Caco-2 (cell line): ENCODE data around the gene PDGFRA. TPM values are rescaled to one million over a fixed set of nuclear protein-coding genes. Genes with fewer than 3 reads are reported as not detected.
A peak's percentile ranks its signal among the peaks of the same experiment; 100 is the strongest.

Experiments
- BruUV-seq: library from RNA; stranded (reverse); fragments of 400-500 nt; replicated peaks from 2 replicates; lab custom pipeline; 2021; lab: Mats Ljungman, UMichigan
- CTCF ChIA-PET: fragments of 300-600 bp; sonication (Branson Sonifier 250); formaldehyde crosslinking; loops from one replicate; lab custom pipeline; 2022; ENCODE audit warnings: antibody characterized with exemption; lab: Charles Lee
- POLR2A ChIA-PET: fragments of 300-600 bp; sonication (Branson Sonifier 250); formaldehyde crosslinking; loops from one replicate; lab custom pipeline; 2022; ENCODE audit warnings: antibody characterized with exemption; lab: Charles Lee
- DNase-seq, 2 experiments: peaks; one replicate each; pipeline versions ENCODE4 v3.0.0 to v3.0.0-alpha.2; 2020 to 2022
- H3K27me3 ChIP-seq: replicated peaks from 2 replicates; pipeline ENCODE4 v1.6.0; 2011; ENCODE audit warnings: low read length; ENCODE audit not compliant: control insufficient read depth, insufficient read depth
- H3K36me3 ChIP-seq: 2 replicates; pipeline ENCODE4 v1.5.1; 2011; ENCODE audit warnings: low read length; ENCODE audit not compliant: control insufficient read depth, insufficient read depth
- H3K4me1 ChIP-seq: fragments of 250-450 bp; sonication (Bioruptor Pico); 2 replicates; pipeline ENCODE4 v1.5.1; 2020; ENCODE audit warnings: mild to moderate bottlenecking
- H3K4me3 ChIP-seq: 2 replicates; pipeline ENCODE4 v1.5.1; 2011; ENCODE audit warnings: low read depth, mild to moderate bottlenecking, control low read depth, low read length
- H3K9me3 ChIP-seq: fragments of 250-450 bp; sonication (Bioruptor Pico); 2 replicates; pipeline ENCODE4 v1.5.1; 2020; ENCODE audit warnings: mild to moderate bottlenecking, moderate library complexity
- H3K27ac Mint-ChIP-seq: one replicate; pipeline ENCODE4 v1.8.0; 2022; ENCODE audit warnings: mixed read lengths; ENCODE audit not compliant: unreplicated experiment
- H3K27me3 Mint-ChIP-seq: one replicate; pipeline ENCODE4 v1.8.0; 2022; ENCODE audit warnings: mixed read lengths; ENCODE audit not compliant: insufficient read depth, unreplicated experiment
- H3K36me3 Mint-ChIP-seq: one replicate; pipeline ENCODE4 v1.8.0; 2022; ENCODE audit warnings: mild to moderate bottlenecking, mixed read lengths; ENCODE audit not compliant: insufficient read depth, unreplicated experiment
- H3K4me1 Mint-ChIP-seq: one replicate; pipeline ENCODE4 v1.8.0; 2022; ENCODE audit warnings: low read depth, mixed read lengths; ENCODE audit not compliant: unreplicated experiment
- H3K4me3 Mint-ChIP-seq: one replicate; pipeline ENCODE4 v1.8.0; 2022; ENCODE audit warnings: mild to moderate bottlenecking, moderate library complexity, mixed read lengths; ENCODE audit not compliant: unreplicated experiment
- H3K9me3 Mint-ChIP-seq: one replicate; pipeline ENCODE4 v1.8.0; 2022; ENCODE audit warnings: mixed read lengths; ENCODE audit not compliant: unreplicated experiment
- intact Hi-C: fragments of 100-400 bp; cut with micrococcal nuclease; formaldehyde crosslinking; loops from one replicate; pipeline ENCODE4 v1.10.0; 2022; ENCODE audit not compliant: unreplicated experiment
- total RNA-seq: library from RNA; stranded (reverse); gene quantifications from 2 replicates; pipeline ENCODE4 v1.2.3, GENCODE V29; 2022
- TF ChIP-seq, protein P1 (sequence below), 2 experiments: fragments of 200-600 bp in 1 of 2; IDR thresholded peaks; 1 replicate in 1 of 2; 2 replicates in 1 of 2; pipeline versions ENCODE4 v1.5.1 to v1.8.0; 2011 to 2022; ENCODE audit warnings: antibody characterized with exemption in 1 of 2, control low read depth in 1 of 2, inconsistent platforms in 1 of 2, low read depth in 1 of 2, low read length in 1 of 2, mild to moderate bottlenecking in 1 of 2, moderate library complexity in 1 of 2; ENCODE audit not compliant: insufficient read depth in 1 of 2, severe bottlenecking in 1 of 2, unreplicated experiment in 1 of 2

The PDGFRA gene
- total RNA-seq, 1 experiment from 2014 or later: 97.4 TPM

DNA sequence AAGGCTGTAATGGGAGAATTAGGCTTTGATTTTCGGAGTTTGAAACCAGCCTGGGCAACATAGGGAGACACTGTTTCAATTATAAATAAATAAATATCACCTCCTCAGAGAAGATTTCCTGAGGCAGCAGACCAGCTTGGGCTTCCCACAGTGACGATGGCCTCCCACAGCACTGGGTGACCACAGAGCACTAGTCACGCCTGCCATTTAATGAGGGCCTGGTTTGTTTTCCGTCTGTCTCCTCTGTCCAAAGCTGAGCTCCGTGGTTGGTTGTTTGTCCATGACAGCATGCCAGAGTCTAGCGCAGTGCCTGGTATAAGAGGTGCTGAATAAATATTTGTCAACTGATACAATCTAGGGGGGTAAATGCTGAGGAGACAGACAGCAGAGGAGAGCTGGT is 10.4 kb upstream of the PDGFRA start:
- ChIA-PET CTCF (interaction anchor here (0.8 to 2.1 kb wide), 7 partner anchors 14 to 512 kb away, joined by 3 to 19 read pairs (median 7); no protein-coding TSS in a partner anchor), POLR2A (interaction anchor here (0.9 kb wide), 1 partner anchor 289 kb away, joined by 4 read pairs; no protein-coding TSS in a partner anchor)
- Mint-ChIP-seq H3K27ac (peak overlapping the region; percentile 72), H3K4me1 (peaks cover 30% of the 10 kb centered on the region), H3K36me3 (peaks cover 12% of the 10 kb centered on the region), H3K9me3 (no peaks in the 10 kb centered on the region), H3K27me3 (no peaks in the 10 kb centered on the region), H3K4me3 (peak overlapping the region; percentile 78)
- Histone ChIP-seq H3K4me1 (peaks cover 47% of the 10 kb centered on the region), H3K9me3 (no peaks in the 10 kb centered on the region), H3K27me3 (no peaks in the 10 kb centered on the region), H3K36me3 (no peaks in the 10 kb centered on the region), H3K4me3 (no peak overlapping the region)
- TF ChIP-seq, protein P1, sequence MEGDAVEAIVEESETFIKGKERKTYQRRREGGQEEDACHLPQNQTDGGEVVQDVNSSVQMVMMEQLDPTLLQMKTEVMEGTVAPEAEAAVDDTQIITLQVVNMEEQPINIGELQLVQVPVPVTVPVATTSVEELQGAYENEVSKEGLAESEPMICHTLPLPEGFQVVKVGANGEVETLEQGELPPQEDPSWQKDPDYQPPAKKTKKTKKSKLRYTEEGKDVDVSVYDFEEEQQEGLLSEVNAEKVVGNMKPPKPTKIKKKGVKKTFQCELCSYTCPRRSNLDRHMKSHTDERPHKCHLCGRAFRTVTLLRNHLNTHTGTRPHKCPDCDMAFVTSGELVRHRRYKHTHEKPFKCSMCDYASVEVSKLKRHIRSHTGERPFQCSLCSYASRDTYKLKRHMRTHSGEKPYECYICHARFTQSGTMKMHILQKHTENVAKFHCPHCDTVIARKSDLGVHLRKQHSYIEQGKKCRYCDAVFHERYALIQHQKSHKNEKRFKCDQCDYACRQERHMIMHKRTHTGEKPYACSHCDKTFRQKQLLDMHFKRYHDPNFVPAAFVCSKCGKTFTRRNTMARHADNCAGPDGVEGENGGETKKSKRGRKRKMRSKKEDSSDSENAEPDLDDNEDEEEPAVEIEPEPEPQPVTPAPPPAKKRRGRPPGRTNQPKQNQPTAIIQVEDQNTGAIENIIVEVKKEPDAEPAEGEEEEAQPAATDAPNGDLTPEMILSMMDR (IDR thresholded peaks at IDR 0.05; ENCODE audit: insufficient read depth in 1 of 2, low read depth in 1 of 2, low read length in 1 of 2, severe bottlenecking in 1 of 2, unreplicated experiment in 1 of 2): no peak
- no TSS peak for BruUV-seq
- intact Hi-C loops: loop anchor here (1.0 to 5.0 kb wide), 8 partner anchors 9 to 561 kb away; no protein-coding TSS in a partner anchor
- DNase-seq: no peak

DNA sequence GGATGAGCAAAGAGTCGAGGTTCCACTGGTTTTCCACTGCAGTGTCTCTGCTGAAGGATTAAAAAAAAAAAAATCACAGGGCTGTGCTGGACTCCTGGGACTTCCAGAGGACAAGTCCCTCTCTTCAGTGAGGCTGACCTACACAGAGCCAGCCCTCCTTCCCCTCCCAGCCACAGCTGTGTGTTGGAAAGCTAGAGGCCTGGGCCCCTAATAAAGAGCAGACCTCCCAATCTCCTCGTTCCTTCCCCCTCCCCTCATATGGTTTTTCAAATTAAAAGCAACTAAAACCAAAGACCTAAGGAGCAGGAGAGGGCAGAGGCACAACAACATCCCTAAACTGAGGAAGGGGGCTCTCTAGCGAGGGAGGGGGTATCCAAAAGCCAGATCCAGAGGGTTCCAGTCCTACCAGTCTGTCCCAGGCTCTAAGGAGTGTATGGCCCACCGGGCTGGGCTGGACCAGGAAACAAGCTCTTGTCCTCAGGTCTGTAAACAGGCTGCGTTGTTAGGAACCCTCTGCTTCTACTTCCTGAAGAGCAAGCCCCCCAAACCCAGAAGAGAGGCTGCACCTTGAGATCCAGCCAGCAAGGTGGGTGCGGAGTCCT is 4.0 kb upstream of the PDGFRA start:
- H3K4me3 Mint-ChIP-seq: no peak overlapping the region
- no peaks in the 10 kb centered on the region for H3K27me3 Mint-ChIP-seq
- no peaks in the 10 kb centered on the region for H3K27me3 ChIP-seq
- peaks cover 22% of the 10 kb centered on the region for H3K4me1 Mint-ChIP-seq
- no peaks in the 10 kb centered on the region for H3K36me3 ChIP-seq
- peaks cover 27% of the 10 kb centered on the region for H3K36me3 Mint-ChIP-seq
- peaks cover 9% of the 10 kb centered on the region; the same call in 1 of the 2 replicates for H3K4me1 ChIP-seq
- no TSS peak for BruUV-seq
- H3K4me3 ChIP-seq: no peak overlapping the region
- CTCF ChIA-PET: no interaction called here
- H3K9me3 ChIP-seq: no peaks in the 10 kb centered on the region
- H3K9me3 Mint-ChIP-seq: peaks cover 10% of the 10 kb centered on the region
- peak overlapping the region; percentile 36 for H3K27ac Mint-ChIP-seq
- DNase-seq: no peak
- POLR2A ChIA-PET: no interaction called here
- intact Hi-C loops: no loop called here
- TF ChIP-seq, protein P1 (IDR thresholded peaks at IDR 0.05; ENCODE audit: insufficient read depth in 1 of 2, low read depth in 1 of 2, low read length in 1 of 2, severe bottlenecking in 1 of 2, unreplicated experiment in 1 of 2): no peak

DNA sequence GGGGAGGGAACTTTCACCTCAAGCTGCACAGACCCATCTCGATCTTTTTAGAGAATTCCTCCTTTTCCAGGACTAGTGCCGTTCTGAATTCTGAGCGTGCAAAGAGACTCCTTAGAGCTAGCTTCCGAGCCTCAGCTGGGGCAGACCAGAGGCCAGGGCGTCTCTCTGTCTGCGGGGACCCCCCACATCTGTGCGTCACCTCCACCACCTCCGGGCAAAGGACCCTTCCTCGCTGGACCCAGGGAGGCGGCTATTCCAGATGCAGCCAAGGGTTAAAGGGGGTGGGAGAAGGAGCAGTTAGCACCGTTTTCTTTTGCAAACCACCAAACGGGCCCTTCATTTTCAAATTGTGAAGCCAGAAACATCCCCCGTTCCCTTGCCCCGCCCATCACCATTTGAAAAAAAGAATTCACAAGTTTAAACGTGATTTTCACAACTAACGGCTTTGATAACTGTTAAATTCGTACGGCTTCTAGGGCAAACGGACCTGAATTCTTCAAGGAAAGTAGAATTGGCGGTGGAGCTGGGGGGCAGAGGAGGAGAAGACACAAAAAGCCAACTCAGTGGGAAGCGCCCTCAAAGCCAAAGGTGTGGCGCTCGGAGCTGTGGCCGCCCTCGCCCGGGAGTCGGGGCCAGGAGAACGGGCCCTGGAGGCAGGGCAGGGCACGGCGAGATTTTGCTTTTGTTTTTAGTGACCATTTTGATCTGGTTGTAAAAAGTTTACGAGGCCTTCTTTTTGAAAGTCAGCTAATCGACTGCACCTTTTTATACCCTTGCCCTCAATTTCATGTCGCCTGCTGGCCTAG is 3.3 kb upstream of the PDGFRA start:
- CTCF ChIA-PET: interaction anchor here (1.6 kb wide), 1 partner anchor 11 kb away, joined by 6 read pairs; no protein-coding TSS in a partner anchor
- peaks cover 10% of the 10 kb centered on the region for H3K9me3 Mint-ChIP-seq
- TF ChIP-seq, protein P1 (IDR thresholded peaks at IDR 0.05; ENCODE audit: insufficient read depth in 1 of 2, low read depth in 1 of 2, low read length in 1 of 2, severe bottlenecking in 1 of 2, unreplicated experiment in 1 of 2): no peak
- intact Hi-C loops: loop anchor here (2.0 kb wide), 3 partner anchors 635 to 1037 kb away; partner anchors contain the start of gene LNX1
- DNase-seq: no peak
- no peaks in the 10 kb centered on the region for H3K36me3 ChIP-seq
- no peaks in the 10 kb centered on the region for H3K9me3 ChIP-seq
- H3K4me1 ChIP-seq: peaks cover 9% of the 10 kb centered on the region; the same call in 1 of the 2 replicates
- H3K4me1 Mint-ChIP-seq: peaks cover 19% of the 10 kb centered on the region
- H3K4me3 Mint-ChIP-seq: peak overlapping the region; percentile 87
- peaks cover 34% of the 10 kb centered on the region for H3K36me3 Mint-ChIP-seq
- H3K27ac Mint-ChIP-seq: peak overlapping the region; percentile 79
- no peaks in the 10 kb centered on the region for H3K27me3 Mint-ChIP-seq
- no peak overlapping the region for H3K4me3 ChIP-seq
- BruUV-seq: no TSS peak
- H3K27me3 ChIP-seq: no peaks in the 10 kb centered on the region
- POLR2A ChIA-PET: no interaction called here
